HG02885 (cell line): ENCODE results near the gene PNMT.
A peak's percentile ranks its signal among the peaks of the same experiment; 100 is the strongest.

Experiments used
- ATAC-seq: cut with Tn5 transposase; IDR thresholded peaks from one replicate; pipeline ENCODE4 v1.9.1; 2021; ENCODE audit warnings: mild to moderate bottlenecking; ENCODE audit not compliant: unreplicated experiment, poor library complexity

Gene PNMT

GRCh38 chr17:39632153-39632941 lies 35.9 kb upstream of the PNMT start:
- no peak for ATAC-seq

GRCh38 chr17:39633570-39634183 lies 34.6 kb upstream of the PNMT start:
- no peak for ATAC-seq

DNA sequence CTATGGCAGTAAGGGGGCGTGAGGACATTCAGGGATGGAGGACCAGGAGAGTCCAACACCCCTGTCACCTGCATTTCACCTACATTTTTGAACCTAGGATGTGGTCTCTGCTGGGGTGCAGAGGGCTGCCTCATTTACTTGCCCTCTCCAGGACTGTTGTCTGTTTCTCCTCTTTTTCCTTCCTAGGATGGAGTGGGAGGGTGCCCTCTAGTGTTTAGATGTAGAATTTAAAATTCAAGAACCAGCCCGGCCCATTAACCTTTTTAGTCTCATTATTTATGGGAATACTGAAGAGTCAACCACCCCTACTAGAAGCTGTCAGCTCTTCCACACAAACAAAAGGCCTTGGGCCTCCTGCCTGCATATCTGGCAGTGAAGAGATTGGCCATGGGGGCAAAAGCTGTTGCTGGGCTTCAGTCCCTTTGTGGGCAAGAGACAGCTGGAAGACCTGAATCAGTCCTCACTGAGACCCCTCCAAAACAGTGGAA lies 33.8 kb upstream of the PNMT start:
- ATAC-seq, result no peak

DNA sequence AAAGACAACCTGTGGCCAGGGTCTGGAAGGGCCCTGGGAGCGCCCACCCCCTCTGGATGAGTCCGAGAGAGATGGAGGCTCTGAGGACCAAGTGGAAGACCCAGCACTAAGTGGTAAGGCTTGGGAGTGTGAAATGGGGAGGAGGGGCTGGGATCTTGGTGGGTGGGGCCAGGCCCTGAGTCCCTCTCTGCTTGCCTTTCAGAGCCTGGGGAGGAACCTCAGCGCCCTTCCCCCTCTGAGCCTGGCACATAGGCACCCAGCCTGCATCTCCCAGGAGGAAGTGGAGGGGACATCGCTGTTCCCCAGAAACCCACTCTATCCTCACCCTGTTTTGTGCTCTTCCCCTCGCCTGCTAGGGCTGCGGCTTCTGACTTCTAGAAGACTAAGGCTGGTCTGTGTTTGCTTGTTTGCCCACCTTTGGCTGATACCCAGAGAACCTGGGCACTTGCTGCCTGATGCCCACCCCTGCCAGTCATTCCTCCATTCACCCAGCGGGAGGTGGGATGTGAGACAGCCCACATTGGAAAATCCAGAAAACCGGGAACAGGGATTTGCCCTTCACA lies 32.6 kb upstream of the PNMT start:
- no peak for ATAC-seq

DNA sequence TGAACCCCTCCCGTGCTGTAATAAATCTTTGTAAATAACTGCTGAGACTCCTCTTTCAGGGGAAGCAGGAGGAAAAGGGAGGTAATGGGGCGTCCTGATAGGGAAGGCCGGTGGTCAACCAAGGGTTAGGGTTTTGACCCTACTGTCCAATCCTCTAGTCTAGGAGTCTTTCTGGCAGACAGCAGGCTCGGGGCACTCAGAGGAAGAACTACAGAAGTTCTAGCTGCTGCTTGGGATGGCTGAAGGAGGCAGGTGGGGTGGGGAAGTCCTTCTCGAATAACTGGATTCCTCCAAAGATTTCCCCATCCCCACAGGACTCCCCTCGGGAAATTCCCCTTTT lies 31.7 kb upstream of the PNMT start:
- peak; percentile 8 for ATAC-seq

DNA sequence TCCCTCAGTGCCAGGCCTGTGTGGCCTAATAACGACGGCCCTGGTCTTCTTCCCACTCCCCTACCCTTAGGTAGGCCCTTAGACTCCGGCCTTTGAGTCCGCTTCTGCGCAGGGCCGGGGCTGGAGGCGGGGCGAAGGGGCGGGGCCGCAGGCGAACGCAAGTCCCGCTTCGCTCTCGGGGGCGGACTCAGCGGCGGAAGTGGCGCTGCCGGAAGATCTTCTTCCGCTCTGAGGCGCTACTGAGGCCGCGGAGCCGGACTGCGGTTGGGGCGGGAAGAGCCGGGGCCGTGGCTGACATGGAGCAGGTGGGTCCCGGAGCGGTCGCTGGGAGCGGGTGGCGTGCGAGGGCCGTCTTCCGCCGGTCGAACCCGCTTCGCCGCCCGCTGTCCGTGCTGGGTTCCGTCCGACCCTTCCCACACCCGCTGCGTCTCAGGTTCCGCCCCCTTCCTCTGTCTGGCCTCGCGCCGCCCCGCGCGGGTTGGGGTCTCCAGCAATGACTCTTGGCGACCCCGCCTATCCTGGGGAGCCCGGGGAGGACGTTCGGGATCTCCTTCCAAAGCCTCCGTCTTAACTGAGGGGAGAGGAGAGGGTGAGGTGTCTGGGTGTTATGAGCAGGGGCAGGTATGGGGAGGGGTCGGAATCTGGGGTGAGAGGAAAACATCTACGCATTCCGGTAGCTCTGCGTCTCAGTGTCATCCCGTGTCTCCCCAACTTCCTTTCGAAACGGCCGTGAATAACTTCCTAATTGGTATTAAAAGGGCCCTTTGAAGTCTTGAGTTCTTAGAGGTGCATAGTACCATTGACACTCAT lies 31.1 kb upstream of the PNMT start, which contains the start of gene STARD3:
Gene STARD3, plus strand, starts transcription at position 218 of the 810 bp plus-strand sequence. CDS start 16,388 bp downstream, outside the sequence.
- ATAC-seq, result peak; percentile 79

- ATAC-seq, result no peak
Observed at GRCh38 chr17:39638317-39638716, 29.9 kb upstream of the PNMT start.

- no peak for ATAC-seq
Observed at GRCh38 chr17:39639043-39639442, 29.2 kb upstream of the PNMT start.

DNA sequence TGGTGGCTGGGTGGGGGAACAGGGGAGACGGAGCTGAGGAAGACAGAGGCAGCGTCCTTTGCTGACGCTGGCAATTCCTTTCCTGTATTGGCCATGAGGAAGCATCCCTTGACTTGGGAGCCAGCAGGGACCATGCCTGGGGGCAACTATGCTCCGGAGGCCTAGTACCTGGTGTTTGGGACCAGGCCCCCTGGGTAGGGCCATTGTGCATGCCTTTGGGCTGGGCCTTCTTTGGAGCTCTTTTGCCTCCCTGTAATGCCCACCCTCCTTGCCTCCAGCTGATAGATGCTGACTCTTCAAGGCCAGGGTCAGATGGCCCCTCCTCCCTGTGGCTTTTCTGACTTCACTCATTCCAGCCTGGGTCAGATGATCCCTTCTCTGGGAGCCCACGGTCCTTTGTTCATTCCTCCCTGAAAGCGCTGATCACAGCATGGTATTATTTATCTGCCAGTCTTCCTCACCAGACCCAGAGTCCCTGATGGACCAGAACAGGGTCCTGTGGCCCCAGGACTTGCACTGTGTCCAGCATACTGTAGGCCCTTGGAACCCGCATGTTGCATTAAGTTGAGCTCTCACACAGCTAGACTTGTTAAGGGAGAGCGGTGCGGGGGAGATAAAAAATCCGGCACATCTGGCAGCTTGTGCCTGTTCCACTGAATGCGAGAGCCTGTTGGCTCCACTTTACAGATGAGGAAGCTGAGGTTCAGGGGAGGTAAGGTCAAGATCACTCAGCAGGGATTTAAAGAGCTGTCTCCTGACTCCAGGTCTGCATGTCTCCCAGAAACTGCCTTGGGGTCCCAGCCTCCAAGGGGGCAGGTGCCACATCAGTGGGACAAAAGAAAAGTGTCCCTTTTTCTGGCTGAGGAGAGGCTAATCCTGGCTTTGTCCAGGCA lies 28.4 kb upstream of the PNMT start:
- ATAC-seq, result no peak

- ATAC-seq, result no peak
Observed at GRCh38 chr17:39640591-39641031, 27.6 kb upstream of the PNMT start.

DNA sequence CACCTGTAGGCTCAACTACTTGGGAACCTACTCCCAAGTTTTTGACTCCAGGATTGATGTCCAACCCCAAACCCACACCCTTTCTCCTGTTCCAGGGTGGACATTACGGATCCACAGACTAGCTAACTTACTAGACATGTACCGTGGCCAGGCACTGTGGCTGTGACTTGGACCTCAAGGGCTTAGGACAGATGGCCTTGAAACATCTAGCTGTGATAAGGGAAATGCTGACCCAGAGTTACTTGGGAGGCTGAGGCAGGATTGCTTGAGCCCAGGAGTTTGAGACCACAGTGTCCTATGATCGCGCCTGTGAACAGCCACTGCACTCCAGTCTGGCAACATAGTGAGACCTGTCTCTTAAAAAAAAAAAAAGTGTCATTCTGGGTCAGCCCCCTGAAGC lies 27.2 kb upstream of the PNMT start:
- ATAC-seq, result no peak

DNA sequence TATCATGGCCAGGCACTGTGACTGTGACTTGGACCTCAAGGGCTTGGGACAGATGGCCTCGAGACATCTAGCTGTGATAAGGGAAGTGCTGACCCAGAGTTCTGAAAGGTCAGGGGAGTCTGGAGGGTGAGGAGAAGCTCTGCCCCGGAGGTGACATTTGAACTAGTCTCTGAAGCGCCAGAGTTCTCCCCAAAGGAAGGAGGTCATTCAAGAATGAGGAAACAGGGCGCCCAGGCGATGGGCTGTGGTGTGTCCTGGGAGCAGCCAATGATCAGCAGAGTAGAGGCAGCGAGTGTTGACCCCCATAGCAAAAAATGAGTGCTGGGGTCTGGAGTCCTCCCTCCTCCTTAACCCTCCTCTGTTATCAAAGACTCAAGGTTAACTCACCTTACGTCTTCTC lies 26.4 kb upstream of the PNMT start:
- no peak for ATAC-seq

GRCh38 chr17:39642291-39643074 lies 25.8 kb upstream of the PNMT start:
- no peak for ATAC-seq

GRCh38 chr17:39643271-39643670 lies 25.0 kb upstream of the PNMT start:
- no peak for ATAC-seq

DNA sequence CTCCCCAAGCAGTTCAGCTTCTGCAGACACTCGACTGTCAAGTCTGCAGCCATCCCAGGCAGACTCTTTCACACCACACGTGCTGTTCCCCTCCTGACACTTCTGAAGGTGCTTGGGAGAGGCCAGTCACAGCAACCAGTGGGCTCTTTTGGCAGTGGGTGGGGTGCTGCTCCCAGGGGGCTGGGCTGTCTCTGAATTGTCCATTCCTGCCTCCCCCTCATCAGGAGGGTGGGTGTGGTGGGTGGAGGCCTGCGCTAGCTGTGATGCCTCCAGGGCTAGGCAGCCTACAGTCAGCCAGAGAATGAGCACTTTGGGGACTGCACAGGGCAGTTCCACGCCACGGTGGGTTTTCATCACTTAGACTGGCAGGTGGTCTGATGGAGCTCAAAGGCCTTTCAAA lies 21.0 kb upstream of the PNMT start:
- no peak for ATAC-seq

DNA sequence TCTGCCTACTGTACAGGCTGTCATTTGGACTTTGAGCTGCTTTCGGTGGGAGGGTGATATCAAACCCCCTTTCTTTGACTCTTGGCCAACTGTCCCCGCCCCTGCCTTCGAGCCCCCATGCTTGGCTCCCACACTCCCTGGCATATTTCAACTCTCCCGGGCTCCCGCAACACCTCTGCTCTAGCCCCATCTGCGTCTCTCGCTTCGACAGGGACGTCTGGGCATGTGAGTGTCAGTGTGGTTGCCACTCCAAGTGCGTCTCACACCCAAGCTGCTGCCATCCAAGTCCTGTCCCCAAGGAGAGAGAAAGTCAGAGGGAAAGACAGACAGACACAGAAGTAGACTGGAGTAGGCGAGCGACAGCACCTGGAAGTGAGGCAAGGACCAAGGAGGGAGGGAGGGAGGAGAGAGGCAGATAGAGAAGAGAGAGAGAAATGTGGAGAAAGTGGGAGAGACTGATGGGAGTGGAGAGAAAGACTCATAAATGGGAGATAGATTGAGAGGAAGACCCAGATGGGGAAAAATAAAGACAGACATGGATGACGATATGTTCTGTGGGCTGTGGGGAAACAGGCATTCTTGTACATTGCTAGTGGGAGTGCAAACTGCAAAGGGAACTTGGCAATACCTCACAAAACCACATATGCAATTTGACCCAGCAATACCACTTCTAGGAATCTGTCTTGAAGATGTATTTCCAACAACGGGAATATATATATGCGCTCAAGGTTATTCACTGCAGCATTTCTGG lies 19.5 kb upstream of the PNMT start:
- no peak for ATAC-seq

- ATAC-seq, result no peak
Observed at GRCh38 chr17:39650121-39650579, 18.1 kb upstream of the PNMT start.

DNA sequence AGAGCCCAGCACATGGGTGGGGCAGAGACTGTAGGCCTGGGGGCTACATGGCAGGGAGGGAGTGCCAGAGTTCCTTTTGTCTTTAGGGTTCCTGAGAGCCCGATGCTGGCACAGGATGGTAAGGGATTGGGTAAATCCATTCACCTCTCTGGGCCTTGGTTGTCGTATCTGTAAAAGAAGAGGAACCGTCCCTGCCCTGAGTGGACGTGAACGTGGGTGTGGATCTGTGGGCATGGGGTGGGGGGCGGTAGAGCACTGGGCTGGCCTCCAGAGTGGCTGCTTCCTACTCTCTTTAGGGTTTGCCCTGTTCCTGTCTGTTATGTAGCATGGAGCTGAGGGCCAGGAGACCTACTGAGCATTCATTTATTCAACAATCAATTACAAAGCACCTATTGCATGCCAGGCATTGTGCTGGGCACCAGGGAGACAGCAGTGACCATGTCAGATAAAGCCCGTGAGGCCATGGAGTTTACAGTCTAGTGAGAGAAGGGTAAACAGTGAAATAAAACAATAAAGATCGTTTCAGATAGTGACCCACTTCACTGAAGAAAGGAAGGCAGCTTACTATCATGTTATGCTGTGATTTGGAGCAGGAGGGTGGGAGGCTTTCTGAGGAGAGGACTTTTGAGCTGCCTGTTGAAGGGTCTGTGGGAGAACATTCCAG lies 16.2 kb upstream of the PNMT start:
- no peak for ATAC-seq
